AG04450 (cell line): ENCODE data around the gene LTF. TPM values are rescaled to one million over a fixed set of nuclear protein-coding genes. Genes with fewer than 3 reads are reported as not detected.
"Not testable (repeated sequence)": the region's sequence is repeated elsewhere in the genome, so short reads cannot be mapped to it uniquely, and the experiment has no call there.

Source experiments
- CTCF ChIA-PET: fragments of 300-600, 350-600 bp; formaldehyde crosslinking; extraction: SDS; loops from one replicate; lab custom pipeline; 2022; ENCODE audit warnings: antibody characterized with exemption, inconsistent platforms; lab: Charles Lee
- POLR2A ChIA-PET: fragments of 350-600 bp; formaldehyde crosslinking; extraction: SDS; loops from one replicate; lab custom pipeline; 2021; ENCODE audit warnings: antibody characterized with exemption, inconsistent platforms; lab: Yijun Ruan, JAX
- DNase-seq: peaks from one replicate; pipeline ENCODE4 v3.0.0-alpha.2; 2011; ENCODE audit warnings: low read depth, low spot score
- H3K27ac ChIP-seq: one replicate; pipeline ENCODE4 v1.5.1; 2012; ENCODE audit warnings: low read depth, low read length, control low read depth
- H3K27me3 ChIP-seq: one replicate; pipeline ENCODE4 v1.6.0; 2012; ENCODE audit warnings: low read length; ENCODE audit not compliant: control insufficient read depth, insufficient read depth
- H3K4me3 ChIP-seq: 2 replicates; pipeline ENCODE4 v1.5.1; 2011; ENCODE audit warnings: mild to moderate bottlenecking, low read depth, low read length, control low read depth
- H3K9me3 ChIP-seq: 2 replicates; pipeline ENCODE4 v1.5.1; 2012; ENCODE audit warnings: low read length; ENCODE audit not compliant: control insufficient read depth, insufficient read depth
- polyA plus RNA-seq: library from polyadenylated mRNA; depleted of rRNA; stranded (reverse); fragments of >200 nt; gene quantifications from 2 replicates; pipeline ENCODE4 v1.2.3, GENCODE V29; 2011
- TF ChIP-seq, protein P1 (sequence below): IDR thresholded peaks from 2 replicates; pipeline ENCODE4 v1.5.1; 2011; ENCODE audit warnings: low read depth, low read length, control low read depth, inconsistent platforms

Gene LTF
- polyA plus RNA-seq, 1 experiment = not detected

DNA sequence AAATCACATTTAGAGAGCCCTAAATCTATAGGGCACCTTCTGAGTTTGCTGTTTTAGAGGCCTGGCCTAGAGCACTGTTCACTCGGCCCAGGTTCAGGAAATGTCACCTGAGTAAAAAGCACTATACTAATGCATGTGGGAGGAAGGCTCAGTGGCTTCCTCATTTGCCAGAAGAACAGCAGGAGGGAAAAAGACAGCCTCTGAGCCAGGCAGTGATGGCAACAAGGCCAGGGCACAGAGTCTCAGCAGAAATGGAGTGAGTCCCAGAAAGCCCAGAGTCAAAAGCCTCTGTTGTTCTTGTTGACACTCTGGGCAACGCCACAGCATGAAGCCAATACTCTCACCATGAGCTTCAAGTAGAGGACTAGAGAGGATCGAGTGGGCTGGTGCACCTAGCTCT is 25.9 kb downstream of the LTF start:
- Histone ChIP-seq H3K9me3 (no peaks in the 10 kb centered on the region), H3K4me3 (no peak overlapping the region), H3K27me3 (peaks cover 14% of the 10 kb centered on the region), H3K27ac (no peak overlapping the region)
- TF ChIP-seq, protein P1, sequence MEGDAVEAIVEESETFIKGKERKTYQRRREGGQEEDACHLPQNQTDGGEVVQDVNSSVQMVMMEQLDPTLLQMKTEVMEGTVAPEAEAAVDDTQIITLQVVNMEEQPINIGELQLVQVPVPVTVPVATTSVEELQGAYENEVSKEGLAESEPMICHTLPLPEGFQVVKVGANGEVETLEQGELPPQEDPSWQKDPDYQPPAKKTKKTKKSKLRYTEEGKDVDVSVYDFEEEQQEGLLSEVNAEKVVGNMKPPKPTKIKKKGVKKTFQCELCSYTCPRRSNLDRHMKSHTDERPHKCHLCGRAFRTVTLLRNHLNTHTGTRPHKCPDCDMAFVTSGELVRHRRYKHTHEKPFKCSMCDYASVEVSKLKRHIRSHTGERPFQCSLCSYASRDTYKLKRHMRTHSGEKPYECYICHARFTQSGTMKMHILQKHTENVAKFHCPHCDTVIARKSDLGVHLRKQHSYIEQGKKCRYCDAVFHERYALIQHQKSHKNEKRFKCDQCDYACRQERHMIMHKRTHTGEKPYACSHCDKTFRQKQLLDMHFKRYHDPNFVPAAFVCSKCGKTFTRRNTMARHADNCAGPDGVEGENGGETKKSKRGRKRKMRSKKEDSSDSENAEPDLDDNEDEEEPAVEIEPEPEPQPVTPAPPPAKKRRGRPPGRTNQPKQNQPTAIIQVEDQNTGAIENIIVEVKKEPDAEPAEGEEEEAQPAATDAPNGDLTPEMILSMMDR = no peak
- DNase-seq = no peak
- CTCF ChIA-PET = interaction anchor here (1.9 kb wide), 1 partner anchor 11 kb away, joined by 5 read pairs; no protein-coding TSS in a partner anchor
- POLR2A ChIA-PET = no interaction called here

DNA sequence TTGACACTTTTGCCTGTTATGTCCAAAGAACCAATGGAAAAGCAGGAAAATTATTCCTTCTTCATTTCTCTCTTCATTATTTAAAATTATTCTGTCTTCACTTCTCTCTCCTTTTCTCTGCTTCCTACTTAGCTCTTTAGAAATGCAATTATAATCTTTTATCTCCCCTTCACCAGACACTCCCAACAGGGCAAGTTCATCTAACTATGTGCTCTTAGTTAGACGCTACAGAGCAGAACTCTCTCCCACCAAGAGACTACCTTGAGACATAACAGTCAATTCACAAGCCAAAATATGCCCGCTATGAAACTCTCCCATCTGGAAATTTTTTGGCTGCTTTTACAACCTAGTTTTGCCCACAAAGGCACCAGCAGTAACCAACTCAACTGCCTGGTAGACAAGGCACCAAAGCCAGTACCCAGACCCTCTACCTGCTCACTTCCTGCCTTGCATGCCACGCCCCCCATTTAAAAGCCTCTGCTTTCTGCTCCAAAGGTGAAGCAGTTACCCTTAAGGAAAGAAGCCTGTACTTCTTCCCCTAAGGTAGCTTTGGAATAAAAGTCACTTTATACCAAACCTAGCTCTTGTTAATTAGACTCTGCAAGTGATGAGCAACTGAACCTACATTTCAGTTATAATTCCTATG is 29.5 kb downstream of the LTF start:
- Histone ChIP-seq H3K27ac (no peak overlapping the region), H3K27me3 (peaks cover 14% of the 10 kb centered on the region), H3K4me3 (no peak overlapping the region), H3K9me3 (no peaks in the 10 kb centered on the region; the same call in 1 of the 2 replicates)
- CTCF ChIA-PET = interaction anchor here (1.1 kb wide), 1 partner anchor 15 kb away, joined by 4 read pairs; no protein-coding TSS in a partner anchor
- POLR2A ChIA-PET = no interaction called here
- TF ChIP-seq, protein P1 = no peak
- DNase-seq = no peak

GRCh38 chr3:46433841-46434240 is 30.9 kb downstream of the LTF start:
- H3K27ac ChIP-seq = no peak overlapping the region
- TF ChIP-seq, protein P1 = no peak
- no peak overlapping the region for H3K4me3 ChIP-seq
- no peaks in the 10 kb centered on the region; the same call in 1 of the 2 replicates for H3K9me3 ChIP-seq
- ChIA-PET POLR2A (no interaction called here), CTCF (no interaction called here)
- no peak for DNase-seq
- H3K27me3 ChIP-seq = peaks cover 14% of the 10 kb centered on the region

GRCh38 chr3:46433118-46433517 is 31.6 kb downstream of the LTF start:
- DNase-seq, POLR2A ChIA-PET, H3K4me3 ChIP-seq, H3K9me3 ChIP-seq, H3K27ac ChIP-seq, CTCF ChIA-PET: not testable (repeated sequence)
- H3K27me3 ChIP-seq = peaks cover 14% of the 10 kb centered on the region

DNA sequence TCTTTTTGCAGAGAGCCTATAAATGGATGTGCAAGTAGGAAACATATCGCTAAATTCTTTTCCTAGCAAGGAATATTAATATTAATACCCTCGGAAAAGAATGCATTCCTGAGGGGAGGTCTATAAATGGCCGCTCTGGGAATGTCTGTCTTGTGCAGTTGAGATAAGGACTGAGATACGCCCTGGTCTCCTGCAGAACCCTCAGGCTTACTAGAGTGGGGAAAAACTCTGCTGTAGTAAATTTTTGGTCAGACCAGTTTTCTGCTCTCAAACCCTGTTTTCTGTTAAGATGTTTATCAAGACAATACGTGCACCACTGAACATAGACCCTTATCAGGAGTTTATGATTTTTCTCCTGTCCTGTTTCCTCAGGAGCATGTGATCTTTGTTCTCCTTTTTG is 32.8 kb downstream of the LTF start:
- H3K4me3 ChIP-seq, CTCF ChIA-PET: not testable (repeated sequence)

GRCh38 chr3:46430879-46431278 is 33.8 kb downstream of the LTF start:
- peaks cover 13% of the 10 kb centered on the region for H3K27me3 ChIP-seq
- DNase-seq, H3K27ac ChIP-seq, CTCF ChIA-PET, H3K4me3 ChIP-seq, H3K9me3 ChIP-seq, POLR2A ChIA-PET: not testable (repeated sequence)

More for the DNA sequence above, 32.8 kb downstream of the LTF start:
- H3K27me3 ChIP-seq = peaks cover 15% of the 10 kb centered on the region
- H3K27ac ChIP-seq, DNase-seq, H3K9me3 ChIP-seq, POLR2A ChIA-PET: not testable (repeated sequence)
